Measurements from ENCODE around the gene ADGRA1. TPM values are rescaled to one million over a fixed set of nuclear protein-coding genes. Genes with fewer than 3 reads are reported as not detected.

The ADGRA1 gene
- total and polyA plus RNA-seq, 2 donors (not counting 3 experiments of a cell fraction or from before 2014, with no cell fraction given), result not detected

- POLR2A ChIA-PET, result no interaction called here
- no TSS peak for BruUV-seq (replicated peaks)
- Histone ChIP-seq H3K9me3 (replicated peaks; ENCODE audit: control insufficient read depth, insufficient read depth, low read length) (no peaks in the 10 kb centered on the region), H3K9me1 (replicated peaks; ENCODE audit: control insufficient read depth, extremely low read depth, insufficient read depth, low read length) (no peaks in the 10 kb centered on the region), H3K4me1 (ENCODE audit: control insufficient read depth, extremely low read depth, insufficient read depth, low read length) (no peaks in the 10 kb centered on the region), H2AFZ (ENCODE audit: low read depth, low read length) (no peak overlapping the region), H3K27ac (ENCODE audit: insufficient read depth, low read depth, low read length) (no peak overlapping the region), H3K9ac (replicated peaks; ENCODE audit: extremely low read depth, insufficient read depth, low read length) (no peak overlapping the region), H3K79me2 (ENCODE audit: control insufficient read depth, insufficient read depth, low read length) (no peaks in the 10 kb centered on the region), H3K27me3 (ENCODE audit: control insufficient read depth in 2 of 2, insufficient read depth in 2 of 2, low read length in 2 of 2) (no peaks in the 10 kb centered on the region), H3K36me3 (ENCODE audit: control insufficient read depth in 2 of 2, extremely low read depth in 1 of 2, insufficient read depth in 2 of 2, low read length in 2 of 2) (no peaks in the 10 kb centered on the region), H4K20me1 (replicated peaks; ENCODE audit: control insufficient read depth, extremely low read depth, insufficient read depth, low read length) (no peaks in the 10 kb centered on the region), H3K4me3 (replicated peaks in 1 of 3; ENCODE audit: insufficient read depth in 1 of 3, low read depth in 1 of 3, low read length in 3 of 3) (no peak overlapping the region), H3K4me2 (ENCODE audit: insufficient read depth, low read length) (no peak overlapping the region)
- no peak for FAIRE-seq
- TF ChIP-seq POLR2AphosphoS5 (IDR thresholded peaks at IDR 0.05; ENCODE audit: insufficient read depth, low read depth, low read length) (no peak), GATA2 (IDR thresholded peaks at IDR 0.05; ENCODE audit: insufficient read depth, insufficient read length, low read depth, low read length) (no peak), MYC (IDR thresholded peaks at IDR 0.05; ENCODE audit: low read depth, low read length) (no peak), JUN (IDR thresholded peaks at IDR 0.05; ENCODE audit: borderline replicate concordance, insufficient read depth, insufficient read length, low read depth) (no peak), POLR2A (IDR thresholded peaks at IDR 0.05; ENCODE audit: low read depth, low read length) (no peak), MAX (IDR thresholded peaks at IDR 0.05; ENCODE audit: insufficient read depth, insufficient read length) (no peak), EZH2 (IDR thresholded peaks at IDR 0.05; ENCODE audit: borderline replicate concordance, low read depth, low read length, severe bottlenecking) (no peak)
- CTCF ChIA-PET, result interaction anchor here (1.8 kb wide), 1 partner anchor 186 kb away, joined by 5 read pairs; no protein-coding TSS in a partner anchor
- dilution Hi-C loops (cut with MboI; ENCODE audit: extremely low pct_ligation_motif_present, low sequenced_read_pairs) (no loop called here), intact Hi-C loops (cut with micrococcal nuclease) (loop anchor here (2.0 kb wide), 1 partner anchor 289 kb away; no protein-coding TSS in a partner anchor)
- DNase-seq (ENCODE audit: low read depth, low spot score), result no peak
Observed at GRCh38 chr10:133125901-133126300, 38.2 kb downstream of the ADGRA1 start.
